ENCODE measurements around the gene ALG12.

ALG12 gene

GRCh38 chr22:49923445-49923844 lies 5.2 kb upstream of the ALG12 start:
- Histone ChIP-seq H3K9me3 (replicated peaks in 1 of 2; ENCODE audit: control insufficient read depth in 2 of 2, insufficient read depth in 1 of 2, low read depth in 1 of 2, low read length in 2 of 2) (peaks cover 0 to 3% of the 10 kb centered on the region in 2 donors), H3K4me3 (ENCODE audit: low read length in 2 of 2) (no peak overlapping the region), H3K36me3 (replicated peaks in 1 of 2; ENCODE audit: control insufficient read depth in 2 of 2, insufficient read depth in 2 of 2, low read length in 2 of 2) (peaks cover 18% of the 10 kb centered on the region in 2 donors), H3K9ac (ENCODE audit: low read depth, low read length, poor library complexity) (no peak overlapping the region), H3K79me1 (ENCODE audit: low read depth, low read length) (peaks cover 2% of the 10 kb centered on the region), H3K4ac (ENCODE audit: low read length) (no peak overlapping the region), H3K14ac (ENCODE audit: low read length) (peak overlapping the region; percentile 49), H3K23ac (ENCODE audit: low read depth, low read length, poor library complexity) (no peak overlapping the region), H4K91ac (ENCODE audit: low read depth, low read length, poor library complexity) (no peak overlapping the region), H3K4me1 (ENCODE audit: control insufficient read depth in 2 of 2, insufficient read depth in 1 of 2, low read depth in 1 of 2, low read length in 2 of 2) (peaks cover 7 to 11% of the 10 kb centered on the region in 2 donors), H3K27me3 (ENCODE audit: control insufficient read depth in 3 of 3, insufficient read depth in 3 of 3, low read depth in 1 of 3, low read length in 3 of 3) (no peaks in the 10 kb centered on the region), H3K27ac (replicated peaks; ENCODE audit: low read length) (no peak overlapping the region), H2AK5ac (ENCODE audit: low read depth, low read length) (no peak overlapping the region), H2BK12ac (ENCODE audit: low read length) (no peak overlapping the region), H3K4me2 (ENCODE audit: insufficient read depth, low read length, poor library complexity, severe bottlenecking) (no peak overlapping the region), H2BK15ac (ENCODE audit: low read length) (no peak overlapping the region), H2BK5ac (ENCODE audit: low read length) (no peak overlapping the region), H3K18ac (ENCODE audit: low read length) (no peak overlapping the region), H4K8ac (ENCODE audit: low read depth, low read length) (no peak overlapping the region), H2AFZ (ENCODE audit: low read length) (no peak overlapping the region), H2BK120ac (ENCODE audit: low read depth, low read length) (no peak overlapping the region)
- DNase-seq (ENCODE audit: low spot score): no peak
- no CpG with 5 or more reads among the region's 16 CpGs for WGBS, 2 donors (ENCODE audit: extremely low coverage in 2 of 2, insufficient read length in 2 of 2, insufficient replicate concordance in 1 of 2)

GRCh38 chr22:49922926-49923325 lies 4.7 kb upstream of the ALG12 start:
- H3K18ac ChIP-seq (ENCODE audit: low read length): no peak overlapping the region
- peak overlapping the region; percentile 17 for H3K9ac ChIP-seq (ENCODE audit: low read depth, low read length, poor library complexity)
- peaks cover 0 to 3% of the 10 kb centered on the region in 2 donors for H3K9me3 ChIP-seq (replicated peaks in 1 of 2; ENCODE audit: control insufficient read depth in 2 of 2, insufficient read depth in 1 of 2, low read depth in 1 of 2, low read length in 2 of 2)
- H4K91ac ChIP-seq (ENCODE audit: low read depth, low read length, poor library complexity): no peak overlapping the region
- H2BK12ac ChIP-seq (ENCODE audit: low read length): no peak overlapping the region
- no peak overlapping the region for H4K8ac ChIP-seq (ENCODE audit: low read depth, low read length)
- H2BK15ac ChIP-seq (ENCODE audit: low read length): no peak overlapping the region
- DNase-seq (ENCODE audit: low spot score): no peak
- H2AK5ac ChIP-seq (ENCODE audit: low read depth, low read length): peak overlapping the region; percentile 31
- H3K4me2 ChIP-seq (ENCODE audit: insufficient read depth, low read length, poor library complexity, severe bottlenecking): no peak overlapping the region
- H2BK5ac ChIP-seq (ENCODE audit: low read length): no peak overlapping the region
- no peak overlapping the region for H2BK120ac ChIP-seq (ENCODE audit: low read depth, low read length)
- H3K27ac ChIP-seq (replicated peaks; ENCODE audit: low read length): no peak overlapping the region
- H3K27me3 ChIP-seq (ENCODE audit: control insufficient read depth in 3 of 3, insufficient read depth in 3 of 3, low read depth in 1 of 3, low read length in 3 of 3): no peaks in the 10 kb centered on the region
- H3K4me3 ChIP-seq (ENCODE audit: low read length in 2 of 2): no peak overlapping the region
- H3K79me1 ChIP-seq (ENCODE audit: low read depth, low read length): peaks cover 2% of the 10 kb centered on the region
- H3K4me1 ChIP-seq (ENCODE audit: control insufficient read depth in 2 of 2, insufficient read depth in 1 of 2, low read depth in 1 of 2, low read length in 2 of 2): peaks cover 7 to 11% of the 10 kb centered on the region in 2 donors
- no peak overlapping the region for H3K14ac ChIP-seq (ENCODE audit: low read length)
- H3K4ac ChIP-seq (ENCODE audit: low read length): no peak overlapping the region
- peaks cover 18% of the 10 kb centered on the region in 2 donors for H3K36me3 ChIP-seq (replicated peaks in 1 of 2; ENCODE audit: control insufficient read depth in 2 of 2, insufficient read depth in 2 of 2, low read length in 2 of 2)
- no peak overlapping the region for H3K23ac ChIP-seq (ENCODE audit: low read depth, low read length, poor library complexity)
- no CpG with 5 or more reads among the region's 25 CpGs for WGBS, 2 donors (ENCODE audit: extremely low coverage in 2 of 2, insufficient read length in 2 of 2, insufficient replicate concordance in 1 of 2)
- H2AFZ ChIP-seq (ENCODE audit: low read length): no peak overlapping the region

GRCh38 chr22:49922484-49922883 lies 4.2 kb upstream of the ALG12 start:
- DNase-seq (ENCODE audit: low spot score): no peak
- Histone ChIP-seq H2AFZ (ENCODE audit: low read length) (no peak overlapping the region), H3K9ac (ENCODE audit: low read depth, low read length, poor library complexity) (no peak overlapping the region), H3K4me3 (ENCODE audit: low read length in 2 of 2) (no peak overlapping the region), H2BK120ac (ENCODE audit: low read depth, low read length) (no peak overlapping the region), H3K9me3 (replicated peaks in 1 of 2; ENCODE audit: control insufficient read depth in 2 of 2, insufficient read depth in 1 of 2, low read depth in 1 of 2, low read length in 2 of 2) (peaks cover 0 to 3% of the 10 kb centered on the region in 2 donors), H4K91ac (ENCODE audit: low read depth, low read length, poor library complexity) (no peak overlapping the region), H3K27me3 (ENCODE audit: control insufficient read depth in 3 of 3, insufficient read depth in 3 of 3, low read depth in 1 of 3, low read length in 3 of 3) (no peaks in the 10 kb centered on the region), H3K14ac (ENCODE audit: low read length) (no peak overlapping the region), H3K4me2 (ENCODE audit: insufficient read depth, low read length, poor library complexity, severe bottlenecking) (no peak overlapping the region), H3K23ac (ENCODE audit: low read depth, low read length, poor library complexity) (no peak overlapping the region), H3K4ac (ENCODE audit: low read length) (no peak overlapping the region), H2BK15ac (ENCODE audit: low read length) (no peak overlapping the region), H3K27ac (replicated peaks; ENCODE audit: low read length) (no peak overlapping the region), H3K4me1 (ENCODE audit: control insufficient read depth in 2 of 2, insufficient read depth in 1 of 2, low read depth in 1 of 2, low read length in 2 of 2) (peaks cover 7 to 14% of the 10 kb centered on the region in 2 donors), H2BK5ac (ENCODE audit: low read length) (no peak overlapping the region), H2BK12ac (ENCODE audit: low read length) (no peak overlapping the region), H3K79me1 (ENCODE audit: low read depth, low read length) (no peaks in the 10 kb centered on the region), H2AK5ac (ENCODE audit: low read depth, low read length) (no peak overlapping the region), H3K36me3 (replicated peaks in 1 of 2; ENCODE audit: control insufficient read depth in 2 of 2, insufficient read depth in 2 of 2, low read length in 2 of 2) (peaks cover 18% of the 10 kb centered on the region in 2 donors), H3K18ac (ENCODE audit: low read length) (no peak overlapping the region), H4K8ac (ENCODE audit: low read depth, low read length) (no peak overlapping the region)
- WGBS, 2 donors (ENCODE audit: extremely low coverage in 2 of 2, insufficient read length in 2 of 2, insufficient replicate concordance in 1 of 2): no CpG with 5 or more reads among the region's 22 CpGs

- Histone ChIP-seq H3K18ac (ENCODE audit: low read length) (no peak overlapping the region), H3K4me1 (ENCODE audit: control insufficient read depth in 2 of 2, insufficient read depth in 1 of 2, low read depth in 1 of 2, low read length in 2 of 2) (peaks cover 10 to 11% of the 10 kb centered on the region in 2 donors), H3K4me2 (ENCODE audit: insufficient read depth, low read length, poor library complexity, severe bottlenecking) (no peak overlapping the region), H2BK5ac (ENCODE audit: low read length) (no peak overlapping the region), H4K8ac (ENCODE audit: low read depth, low read length) (no peak overlapping the region), H3K23ac (ENCODE audit: low read depth, low read length, poor library complexity) (no peak overlapping the region), H2BK12ac (ENCODE audit: low read length) (no peak overlapping the region), H3K27ac (replicated peaks; ENCODE audit: low read length) (no peak overlapping the region), H3K27me3 (ENCODE audit: control insufficient read depth in 3 of 3, insufficient read depth in 3 of 3, low read depth in 1 of 3, low read length in 3 of 3) (no peaks in the 10 kb centered on the region), H3K9ac (ENCODE audit: low read depth, low read length, poor library complexity) (peak overlapping the region; percentile 45), H2BK15ac (ENCODE audit: low read length) (no peak overlapping the region), H3K36me3 (replicated peaks in 1 of 2; ENCODE audit: control insufficient read depth in 2 of 2, insufficient read depth in 2 of 2, low read length in 2 of 2) (peaks cover 18% of the 10 kb centered on the region in 2 donors), H2BK120ac (ENCODE audit: low read depth, low read length) (no peak overlapping the region), H3K79me1 (ENCODE audit: low read depth, low read length) (no peaks in the 10 kb centered on the region), H3K4me3 (ENCODE audit: low read length in 2 of 2) (no peak overlapping the region), H3K4ac (ENCODE audit: low read length) (no peak overlapping the region), H2AK5ac (ENCODE audit: low read depth, low read length) (no peak overlapping the region), H3K9me3 (replicated peaks in 1 of 2; ENCODE audit: control insufficient read depth in 2 of 2, insufficient read depth in 1 of 2, low read depth in 1 of 2, low read length in 2 of 2) (peaks cover 0 to 3% of the 10 kb centered on the region in 2 donors), H2AFZ (ENCODE audit: low read length) (no peak overlapping the region), H4K91ac (ENCODE audit: low read depth, low read length, poor library complexity) (no peak overlapping the region), H3K14ac (ENCODE audit: low read length) (peak overlapping the region; percentile 85)
- DNase-seq (ENCODE audit: low spot score): no peak
- WGBS, 2 donors (ENCODE audit: extremely low coverage in 2 of 2, insufficient read length in 2 of 2, insufficient replicate concordance in 1 of 2): no CpG with 5 or more reads among the region's 35 CpGs
Measured at GRCh38 chr22:49921508-49922278, 3.5 kb upstream of the ALG12 start.
